ENCODE measurements around the gene SIPA1L3. TPM values are rescaled to one million over a fixed set of nuclear protein-coding genes. Genes with fewer than 3 reads are reported as not detected.

The SIPA1L3 gene
- total and polyA plus RNA-seq, 4 donors, result 9.6 to 50.5 (median 27.6) TPM

GRCh38 chr19:37943480-37943879 is 36.5 kb downstream of the SIPA1L3 start:
- no peak for ATAC-seq (ENCODE audit: insufficient read depth, low FRiP score)
- Histone ChIP-seq H3K4me1 (ENCODE audit: control insufficient read depth in 5 of 5, insufficient read depth in 5 of 5, low read length in 5 of 5) (peaks cover 0 to 7% (median 0%) of the 10 kb centered on the region in 5 donors), H3K9me3 (ENCODE audit: control insufficient read depth in 4 of 4, insufficient read depth in 3 of 4, low read length in 3 of 4) (no peaks in the 10 kb centered on the region), H3K36me3 (ENCODE audit: control insufficient read depth in 4 of 4, insufficient read depth in 4 of 4, low read length in 4 of 4) (peaks cover 0 to 4% (median under 1%) of the 10 kb centered on the region in 4 donors), H3K27ac (ENCODE audit: low read depth in 1 of 2, low read length in 1 of 2) (no peak overlapping the region), H3K27me3 (ENCODE audit: control insufficient read depth in 3 of 3, insufficient read depth in 3 of 3, low read length in 2 of 3) (no peaks in the 10 kb centered on the region), H3K9ac (ENCODE audit: insufficient read depth in 1 of 2, low read length in 2 of 2) (no peak overlapping the region), H3K4me3 (no peak overlapping the region)
- WGBS, 2 donors, result 90 to 91% methylated on average over 5 of the region's 5 CpGs
- no peak for DNase-seq
- no peak for TF ChIP-seq CTCF (IDR thresholded peaks at IDR 0.05; ENCODE audit: control extremely low read depth, extremely low read depth)

GRCh38 chr19:37946132-37946531 is 39.1 kb downstream of the SIPA1L3 start:
- DNase-seq, result no peak
- no peaks in the 10 kb centered on the region for H3K9me3 ChIP-seq (ENCODE audit: control insufficient read depth in 4 of 4, insufficient read depth in 3 of 4, low read length in 3 of 4)

GRCh38 chr19:37947778-37948177 is 40.8 kb downstream of the SIPA1L3 start:
- H3K9ac ChIP-seq (ENCODE audit: insufficient read depth in 1 of 2, low read length in 2 of 2), result no peak overlapping the region
- peaks cover 0 to 2% (median 0%) of the 10 kb centered on the region in 4 donors for H3K36me3 ChIP-seq (ENCODE audit: control insufficient read depth in 4 of 4, insufficient read depth in 4 of 4, low read length in 4 of 4)
- no peak for TF ChIP-seq CTCF (IDR thresholded peaks at IDR 0.05; ENCODE audit: control extremely low read depth, extremely low read depth)
- no peak overlapping the region for H3K27ac ChIP-seq (ENCODE audit: low read depth in 1 of 2, low read length in 1 of 2)
- WGBS, 2 donors, result 86 to 93% methylated on average over 5 of the region's 5 CpGs
- ATAC-seq (ENCODE audit: insufficient read depth, low FRiP score) (no peak), DNase-seq (no peak)
- no peak overlapping the region for H3K4me3 ChIP-seq
- peaks cover 0 to 5% (median 0%) of the 10 kb centered on the region in 5 donors for H3K4me1 ChIP-seq (ENCODE audit: control insufficient read depth in 5 of 5, insufficient read depth in 5 of 5, low read length in 5 of 5)
- H3K27me3 ChIP-seq (ENCODE audit: control insufficient read depth in 3 of 3, insufficient read depth in 3 of 3, low read length in 2 of 3), result no peaks in the 10 kb centered on the region
- H3K9me3 ChIP-seq (ENCODE audit: control insufficient read depth in 4 of 4, insufficient read depth in 3 of 4, low read length in 3 of 4), result no peaks in the 10 kb centered on the region

More at GRCh38 chr19:37946132-37946531, 39.1 kb downstream of the SIPA1L3 start:
- peaks cover 0 to 2% (median 0%) of the 10 kb centered on the region in 4 donors for H3K36me3 ChIP-seq (ENCODE audit: control insufficient read depth in 4 of 4, insufficient read depth in 4 of 4, low read length in 4 of 4)
- 96 to 98% methylated on average over 6 of the region's 6 CpGs for WGBS, 2 donors
- ATAC-seq (ENCODE audit: insufficient read depth, low FRiP score), result no peak
- no peaks in the 10 kb centered on the region for H3K27me3 ChIP-seq (ENCODE audit: control insufficient read depth in 3 of 3, insufficient read depth in 3 of 3, low read length in 2 of 3)
- peaks cover 0 to 6% (median 0%) of the 10 kb centered on the region in 5 donors for H3K4me1 ChIP-seq (ENCODE audit: control insufficient read depth in 5 of 5, insufficient read depth in 5 of 5, low read length in 5 of 5)
- no peak for TF ChIP-seq CTCF (IDR thresholded peaks at IDR 0.05; ENCODE audit: control extremely low read depth, extremely low read depth)
- H3K4me3 ChIP-seq, result no peak overlapping the region
- no peak overlapping the region for H3K27ac ChIP-seq (ENCODE audit: low read depth in 1 of 2, low read length in 1 of 2)
- H3K9ac ChIP-seq (ENCODE audit: insufficient read depth in 1 of 2, low read length in 2 of 2), result no peak overlapping the region

- no peak overlapping the region for H3K9ac ChIP-seq (ENCODE audit: insufficient read depth in 1 of 2, low read length in 2 of 2)
- 73 to 92% methylated on average over 6 of the region's 6 CpGs for WGBS, 2 donors
- no peak for TF ChIP-seq CTCF (IDR thresholded peaks at IDR 0.05; ENCODE audit: control extremely low read depth, extremely low read depth)
- H3K27me3 ChIP-seq (ENCODE audit: control insufficient read depth in 3 of 3, insufficient read depth in 3 of 3, low read length in 2 of 3), result no peaks in the 10 kb centered on the region
- H3K4me3 ChIP-seq, result no peak overlapping the region
- H3K9me3 ChIP-seq (ENCODE audit: control insufficient read depth in 4 of 4, insufficient read depth in 3 of 4, low read length in 3 of 4), result no peaks in the 10 kb centered on the region
- peak overlapping the region in 1 of 2 donors; percentile 64 for H3K27ac ChIP-seq (ENCODE audit: low read depth in 1 of 2, low read length in 1 of 2)
- peak; percentile 68 for ATAC-seq (ENCODE audit: insufficient read depth, low FRiP score)
- H3K36me3 ChIP-seq (ENCODE audit: control insufficient read depth in 4 of 4, insufficient read depth in 4 of 4, low read length in 4 of 4), result peaks cover 0 to 2% (median 0%) of the 10 kb centered on the region in 4 donors
- no peak for DNase-seq
- peaks cover 0 to 6% (median 0%) of the 10 kb centered on the region in 5 donors for H3K4me1 ChIP-seq (ENCODE audit: control insufficient read depth in 5 of 5, insufficient read depth in 5 of 5, low read length in 5 of 5)
These were observed 41.4 kb downstream of the SIPA1L3 start for GRCh38 chr19:37948362-37948761.

Data from lung (tissue), 12 donors.